ENCODE measurements around the gene RADX.

- no peak for TF ChIP-seq EZH2 (IDR thresholded peaks at IDR 0.05; ENCODE audit: low read length, missing control alignments)
- TF ChIP-seq CTCF (conservative IDR thresholded peaks at IDR 0.05 in 1 of 2, IDR thresholded peaks at IDR 0.05 in 1 of 2; ENCODE audit: low read depth in 1 of 2, low read length in 2 of 2): no peak
Measured at GRCh38 chrX:106710771-106711170, 99.0 kb downstream of the RADX start.
